ENCODE measurements around the gene ADCK1.

DNA sequence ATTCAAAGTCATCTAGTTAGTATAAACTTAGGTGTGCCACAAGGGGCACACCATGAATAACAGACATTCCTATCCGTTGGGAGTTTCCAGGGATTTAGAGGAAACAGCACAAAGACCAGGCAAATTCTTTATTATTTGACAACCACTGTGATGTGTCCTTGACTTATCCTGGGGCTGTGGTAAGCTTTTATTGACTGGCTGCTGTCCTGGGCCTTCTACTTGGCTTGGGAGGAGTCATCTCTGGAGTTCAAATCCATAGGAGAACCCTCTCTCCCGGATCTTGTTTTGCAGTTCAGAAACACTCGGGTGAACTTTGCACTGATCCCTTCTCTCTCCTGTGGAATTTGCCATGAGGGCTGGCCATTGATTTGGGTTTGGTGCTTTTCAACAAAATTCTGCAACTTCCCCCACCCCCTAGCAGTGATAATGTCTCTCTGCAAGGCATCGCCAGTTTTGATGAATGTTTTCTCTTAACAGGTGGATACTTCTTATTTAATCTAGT lies 136.3 kb downstream of the ADCK1 start:
- TF ChIP-seq, protein P1, sequence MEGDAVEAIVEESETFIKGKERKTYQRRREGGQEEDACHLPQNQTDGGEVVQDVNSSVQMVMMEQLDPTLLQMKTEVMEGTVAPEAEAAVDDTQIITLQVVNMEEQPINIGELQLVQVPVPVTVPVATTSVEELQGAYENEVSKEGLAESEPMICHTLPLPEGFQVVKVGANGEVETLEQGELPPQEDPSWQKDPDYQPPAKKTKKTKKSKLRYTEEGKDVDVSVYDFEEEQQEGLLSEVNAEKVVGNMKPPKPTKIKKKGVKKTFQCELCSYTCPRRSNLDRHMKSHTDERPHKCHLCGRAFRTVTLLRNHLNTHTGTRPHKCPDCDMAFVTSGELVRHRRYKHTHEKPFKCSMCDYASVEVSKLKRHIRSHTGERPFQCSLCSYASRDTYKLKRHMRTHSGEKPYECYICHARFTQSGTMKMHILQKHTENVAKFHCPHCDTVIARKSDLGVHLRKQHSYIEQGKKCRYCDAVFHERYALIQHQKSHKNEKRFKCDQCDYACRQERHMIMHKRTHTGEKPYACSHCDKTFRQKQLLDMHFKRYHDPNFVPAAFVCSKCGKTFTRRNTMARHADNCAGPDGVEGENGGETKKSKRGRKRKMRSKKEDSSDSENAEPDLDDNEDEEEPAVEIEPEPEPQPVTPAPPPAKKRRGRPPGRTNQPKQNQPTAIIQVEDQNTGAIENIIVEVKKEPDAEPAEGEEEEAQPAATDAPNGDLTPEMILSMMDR (conservative IDR thresholded peaks at IDR 0.05; ENCODE audit: low read length) = no peak
- TF ChIP-seq EZH2phosphoT487 (IDR thresholded peaks at IDR 0.05; ENCODE audit: borderline replicate concordance) = no peak
